SJSA1 (cell line): Measurements from ENCODE around the gene TMEM52. TPM values are rescaled to one million over a fixed set of nuclear protein-coding genes. Genes with fewer than 3 reads are reported as not detected.

Experiments
- total RNA-seq: library from RNA; depleted of rRNA; stranded (reverse); fragments of >200 nt; shearing (Covaris generic); gene quantifications from 2 replicates; pipeline ENCODE4 v1.2.3, GENCODE V29; 2014; rRNA removed

Gene TMEM52
- total RNA-seq, 1 experiment from 2014 or later: 0.87 TPM

Other genes with a start within 250 kb of the TMEM52 start
- 8.9 and 13.1 TPM in 2 replicates for gene SLC35E2B, start 226.5 kb downstream of the TMEM52 start, total RNA-seq
- 11.8 and 22.6 TPM in 2 replicates for gene CDK11A, start 194.9 kb downstream of the TMEM52 start, total RNA-seq
- gene NADK, start 140.8 kb downstream of the TMEM52 start, total RNA-seq: 50.4 and 62.1 TPM in 2 replicates
- 98.9 and 108 TPM in 2 replicates for gene GNB1, start 28.2 kb downstream of the TMEM52 start, total RNA-seq
- 0.41 TPM in 1 of 2 replicates, not detected in the other for gene CALML6, start 4.0 kb downstream of the TMEM52 start, total RNA-seq
- not detected in 2 replicates for gene CFAP74, start 84.5 kb upstream of the TMEM52 start, total RNA-seq
- not detected in 2 replicates for gene GABRD, start 100.1 kb upstream of the TMEM52 start, total RNA-seq
- gene PRKCZ, start 131.1 kb upstream of the TMEM52 start, total RNA-seq: 0.58 and 6.9 TPM in 2 replicates